Measurements from ENCODE around the gene FBXL4.

The FBXL4 gene

GRCh38 chr6:98947411-98948292 lies at the start of gene FBXL4:
FBXL4 (minus strand) TSS chr6:98947946; CDS start chr6:98926988, 20,958 bp downstream.
- ATAC-seq = peak; percentile 86 to 87

- ATAC-seq = no peak
Measured at GRCh38 chr6:98995116-98995515, 47.4 kb upstream of the FBXL4 start.

GRCh38 chr6:98992535-98992934 lies 44.8 kb upstream of the FBXL4 start:
- no peak for ATAC-seq

- ATAC-seq = no peak
Measured at GRCh38 chr6:98986071-98986615, 38.4 kb upstream of the FBXL4 start.

GRCh38 chr6:98985391-98985790 lies 37.6 kb upstream of the FBXL4 start:
- ATAC-seq = no peak

GRCh38 chr6:98984121-98984520 lies 36.4 kb upstream of the FBXL4 start:
- no peak for ATAC-seq

- no peak for ATAC-seq
Measured at GRCh38 chr6:98981473-98981872, 33.7 kb upstream of the FBXL4 start.

- ATAC-seq = no peak
Measured at GRCh38 chr6:98980819-98981218, 33.1 kb upstream of the FBXL4 start.

GRCh38 chr6:98977671-98978292 lies 30.0 kb upstream of the FBXL4 start:
- no peak for ATAC-seq

GRCh38 chr6:98976674-98977385 lies 29.1 kb upstream of the FBXL4 start:
- ATAC-seq = no peak

- no peak for ATAC-seq
Measured at GRCh38 chr6:98975421-98975820, 27.7 kb upstream of the FBXL4 start.

- ATAC-seq = no peak
Measured at GRCh38 chr6:98974309-98974708, 26.6 kb upstream of the FBXL4 start.

GRCh38 chr6:98973571-98973970 lies 25.8 kb upstream of the FBXL4 start:
- no peak for ATAC-seq

GRCh38 chr6:98971303-98971702 lies 23.6 kb upstream of the FBXL4 start:
- ATAC-seq = no peak

GRCh38 chr6:98970469-98970868 lies 22.7 kb upstream of the FBXL4 start:
- no peak for ATAC-seq

GRCh38 chr6:98967616-98968015 lies 19.9 kb upstream of the FBXL4 start:
- ATAC-seq = no peak

GRCh38 chr6:98959631-98960030 lies 11.9 kb upstream of the FBXL4 start:
- no peak for ATAC-seq

- ATAC-seq = no peak
Measured at GRCh38 chr6:98958776-98959175, 11.0 kb upstream of the FBXL4 start.

GRCh38 chr6:98957450-98957849 lies 9.7 kb upstream of the FBXL4 start:
- ATAC-seq = no peak

- ATAC-seq = no peak
Measured at GRCh38 chr6:98949589-98949988, 1.8 kb upstream of the FBXL4 start.

- ATAC-seq = peak in 1 of 2 donors; percentile 4
Measured at GRCh38 chr6:98946879-98947410, 801 bp downstream of the FBXL4 start.

GRCh38 chr6:98946266-98946878 lies 1.4 kb downstream of the FBXL4 start:
- no peak for ATAC-seq

All from activated CD4-positive, CD25-positive, alpha-beta regulatory T cell treated with anti-CD3 and anti-CD28 coated beads, Interleukin-2, amount 50 U/mL, for 24 hours (primary cell).